Measurements from ENCODE around the gene PYGO1.
A peak's percentile ranks its signal among the peaks of the same experiment; 100 is the strongest.

The PYGO1 gene

GRCh38 chr15:55552451-55552850, 35.7 kb downstream of the PYGO1 start:
- DNase-seq (ENCODE audit: low spot score): no peak
- peak overlapping the region; percentile 6 for H3K4me3 ChIP-seq
- peak overlapping the region; percentile 33 to 74 for H3K27ac ChIP-seq
- TF ChIP-seq CTCF (IDR thresholded peaks at IDR 0.05): no peak

DNA sequence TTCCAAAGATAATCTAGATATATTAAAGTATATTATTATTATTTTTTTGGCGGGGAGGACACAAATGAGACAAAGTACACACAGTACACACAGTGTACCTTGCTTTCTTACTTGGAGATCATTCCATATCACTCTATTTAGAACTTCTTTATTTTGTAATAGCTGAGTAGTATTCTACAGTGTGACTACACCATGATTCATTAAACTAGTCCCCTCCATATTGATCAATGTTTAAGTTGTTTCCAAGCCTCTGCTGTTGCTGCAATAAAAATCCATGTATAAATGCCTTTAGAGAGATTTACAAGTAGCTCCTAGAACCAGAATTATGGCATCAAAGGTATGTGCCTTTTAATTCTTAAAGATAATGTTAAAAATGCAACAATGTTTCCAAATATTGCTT, 38.8 kb downstream of the PYGO1 start:
- Histone ChIP-seq H3K4me3 (no peak overlapping the region), H3K27ac (no peak overlapping the region)
- TF ChIP-seq CTCF (IDR thresholded peaks at IDR 0.05): no peak
- DNase-seq (ENCODE audit: low spot score): no peak

- DNase-seq (ENCODE audit: low spot score): no peak
- Histone ChIP-seq H3K27ac (no peak overlapping the region), H3K4me3 (no peak overlapping the region)
- no peak for TF ChIP-seq CTCF (IDR thresholded peaks at IDR 0.05)
Observed at GRCh38 chr15:55546718-55547117, 41.4 kb downstream of the PYGO1 start.

DNA sequence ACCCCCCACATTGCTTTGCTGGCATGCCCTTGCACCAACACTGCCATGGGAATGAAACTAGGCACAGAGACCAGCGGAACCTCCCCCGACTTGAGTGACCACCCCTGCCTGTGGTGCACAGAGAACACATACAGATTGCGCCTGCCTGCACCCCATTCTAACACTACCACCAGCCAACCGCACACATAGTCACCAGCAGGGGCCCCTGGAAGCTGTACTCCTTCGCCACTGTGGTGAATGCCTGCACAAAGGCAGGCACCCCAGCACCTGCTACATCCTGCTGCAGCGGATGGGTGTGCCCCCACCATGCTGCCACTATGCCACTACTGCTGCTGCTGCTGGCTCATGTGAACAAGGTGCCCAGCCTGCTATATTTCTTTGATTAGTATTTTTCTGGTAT, 52.7 kb downstream of the PYGO1 start:
- Histone ChIP-seq H3K4me3 (no peak overlapping the region), H3K27ac (no peak overlapping the region)
- no peak for DNase-seq (ENCODE audit: low spot score)
- no peak for TF ChIP-seq CTCF (IDR thresholded peaks at IDR 0.05)

GRCh38 chr15:55532944-55533343, 55.2 kb downstream of the PYGO1 start:
- Histone ChIP-seq H3K27ac (no peak overlapping the region), H3K4me3 (no peak overlapping the region)
- no peak for DNase-seq (ENCODE audit: low spot score)
- no peak for TF ChIP-seq CTCF (IDR thresholded peaks at IDR 0.05)

DNA sequence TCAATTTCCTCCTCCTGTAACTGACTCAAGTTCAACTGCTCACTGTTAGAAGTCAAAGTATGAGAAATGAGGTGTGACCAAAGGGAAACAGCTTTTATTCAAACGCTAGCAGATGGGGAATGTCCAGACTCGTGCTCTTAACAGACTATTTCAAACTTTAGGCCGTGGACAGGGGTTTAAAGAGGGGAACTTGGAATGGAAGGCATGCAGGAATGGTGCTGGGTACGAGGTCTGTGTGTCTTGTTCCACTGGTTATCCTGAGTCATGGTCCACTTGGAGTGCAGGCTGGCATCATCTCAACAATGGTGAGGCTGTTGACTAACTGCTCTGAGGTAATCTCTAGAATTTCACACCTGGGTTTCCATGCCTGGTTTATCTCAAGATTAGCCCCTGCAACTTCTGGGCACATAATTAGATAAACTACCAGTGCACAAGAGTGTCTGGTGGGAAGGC, 57.3 kb downstream of the PYGO1 start:
- TF ChIP-seq CTCF (IDR thresholded peaks at IDR 0.05): no peak
- no peak overlapping the region for H3K27ac ChIP-seq
- DNase-seq (ENCODE audit: low spot score): no peak
- no peak overlapping the region for H3K4me3 ChIP-seq

DNA sequence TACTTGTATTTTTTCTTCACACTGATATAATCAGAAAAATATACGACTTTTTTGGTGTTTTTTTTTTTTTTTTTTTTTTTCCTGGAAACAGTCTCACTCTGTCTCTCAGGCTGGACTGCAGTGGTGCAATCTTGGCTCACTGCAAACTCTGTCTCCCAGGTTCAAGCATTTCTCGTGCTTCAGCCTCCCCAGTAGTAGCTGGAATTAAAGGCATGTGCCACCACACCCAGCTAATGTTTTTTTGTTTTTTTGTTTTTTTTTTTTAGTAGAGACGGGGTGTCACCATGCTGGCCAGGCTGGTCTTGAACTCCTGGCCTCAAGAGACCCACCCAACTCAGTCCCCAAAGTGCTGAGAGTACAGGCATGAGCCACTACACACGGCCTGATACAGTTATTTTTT, 59.3 kb downstream of the PYGO1 start:
- Histone ChIP-seq H3K27ac (no peak overlapping the region), H3K4me3 (no peak overlapping the region)
- no peak for DNase-seq (ENCODE audit: low spot score)
- TF ChIP-seq CTCF (IDR thresholded peaks at IDR 0.05): no peak
